ENCODE results near the gene SLC6A18.

Gene SLC6A18

GRCh38 chr5:1187234-1187949 lies 37.8 kb upstream of the SLC6A18 start:
- DNase-seq: no peak

- no peak for DNase-seq
Observed at GRCh38 chr5:1187950-1188334, 37.2 kb upstream of the SLC6A18 start.

- no peak for DNase-seq
Observed at GRCh38 chr5:1188464-1188863, 36.7 kb upstream of the SLC6A18 start.

GRCh38 chr5:1189269-1189668 lies 35.9 kb upstream of the SLC6A18 start:
- no peak for DNase-seq

- DNase-seq: no peak
Observed at GRCh38 chr5:1190278-1190677, 34.9 kb upstream of the SLC6A18 start.

GRCh38 chr5:1190837-1191239 lies 34.3 kb upstream of the SLC6A18 start:
- DNase-seq: no peak

GRCh38 chr5:1192971-1193590 lies 32.1 kb upstream of the SLC6A18 start:
- no peak for DNase-seq

GRCh38 chr5:1193591-1193985 lies 31.6 kb upstream of the SLC6A18 start:
- no peak for DNase-seq

GRCh38 chr5:1194378-1194777 lies 30.8 kb upstream of the SLC6A18 start:
- DNase-seq: no peak

- no peak for DNase-seq
Observed at GRCh38 chr5:1195439-1195838, 29.7 kb upstream of the SLC6A18 start.

- no peak for DNase-seq
Observed at GRCh38 chr5:1195916-1196315, 29.3 kb upstream of the SLC6A18 start.

GRCh38 chr5:1196562-1196961 lies 28.6 kb upstream of the SLC6A18 start:
- DNase-seq: no peak

- no peak for DNase-seq
Observed at GRCh38 chr5:1197876-1198666, 27.1 kb upstream of the SLC6A18 start.

- no peak for DNase-seq
Observed at GRCh38 chr5:1199340-1199648, 25.9 kb upstream of the SLC6A18 start.

GRCh38 chr5:1199649-1200494 lies 25.3 kb upstream of the SLC6A18 start:
- no peak for DNase-seq

GRCh38 chr5:1200495-1201326 lies 24.5 kb upstream of the SLC6A18 start:
- DNase-seq: no peak

GRCh38 chr5:1201327-1202025 lies 23.7 kb upstream of the SLC6A18 start, which contains the start of gene SLC6A19:
Gene SLC6A19 (plus strand): TSS chr5:1201595. CDS start chr5:1201651, 56 bp downstream.
- no peak for DNase-seq

- no peak for DNase-seq
Observed at GRCh38 chr5:1202026-1202797, 23.0 kb upstream of the SLC6A18 start.

- DNase-seq: no peak
Observed at GRCh38 chr5:1202798-1203185, 22.4 kb upstream of the SLC6A18 start.

GRCh38 chr5:1203311-1203967 lies 21.7 kb upstream of the SLC6A18 start:
- DNase-seq: no peak

Measured in hippocampal formation (tissue), 2 donors.